ENCODE data around the gene SLC16A3.

DNA sequence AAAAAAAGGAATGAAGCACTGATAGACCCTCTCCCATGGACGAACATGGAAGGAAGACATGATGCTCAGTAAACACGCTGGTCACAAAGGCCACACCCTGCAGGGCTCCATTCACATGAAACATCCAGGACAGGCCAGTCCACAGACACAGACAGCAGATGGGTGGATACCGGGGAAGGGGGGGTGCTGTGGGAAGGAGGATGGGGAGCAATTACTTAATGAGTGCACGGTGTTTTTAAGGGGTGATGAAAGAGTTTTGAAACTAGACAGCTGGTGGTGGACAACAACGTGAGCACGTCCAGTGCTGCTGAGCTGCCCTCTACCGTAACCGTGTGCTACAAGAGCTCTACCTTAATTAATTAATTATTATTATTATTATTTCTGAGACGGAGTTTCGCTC, 6.0 kb upstream of the SLC16A3 start:
- TF ChIP-seq, protein P1, sequence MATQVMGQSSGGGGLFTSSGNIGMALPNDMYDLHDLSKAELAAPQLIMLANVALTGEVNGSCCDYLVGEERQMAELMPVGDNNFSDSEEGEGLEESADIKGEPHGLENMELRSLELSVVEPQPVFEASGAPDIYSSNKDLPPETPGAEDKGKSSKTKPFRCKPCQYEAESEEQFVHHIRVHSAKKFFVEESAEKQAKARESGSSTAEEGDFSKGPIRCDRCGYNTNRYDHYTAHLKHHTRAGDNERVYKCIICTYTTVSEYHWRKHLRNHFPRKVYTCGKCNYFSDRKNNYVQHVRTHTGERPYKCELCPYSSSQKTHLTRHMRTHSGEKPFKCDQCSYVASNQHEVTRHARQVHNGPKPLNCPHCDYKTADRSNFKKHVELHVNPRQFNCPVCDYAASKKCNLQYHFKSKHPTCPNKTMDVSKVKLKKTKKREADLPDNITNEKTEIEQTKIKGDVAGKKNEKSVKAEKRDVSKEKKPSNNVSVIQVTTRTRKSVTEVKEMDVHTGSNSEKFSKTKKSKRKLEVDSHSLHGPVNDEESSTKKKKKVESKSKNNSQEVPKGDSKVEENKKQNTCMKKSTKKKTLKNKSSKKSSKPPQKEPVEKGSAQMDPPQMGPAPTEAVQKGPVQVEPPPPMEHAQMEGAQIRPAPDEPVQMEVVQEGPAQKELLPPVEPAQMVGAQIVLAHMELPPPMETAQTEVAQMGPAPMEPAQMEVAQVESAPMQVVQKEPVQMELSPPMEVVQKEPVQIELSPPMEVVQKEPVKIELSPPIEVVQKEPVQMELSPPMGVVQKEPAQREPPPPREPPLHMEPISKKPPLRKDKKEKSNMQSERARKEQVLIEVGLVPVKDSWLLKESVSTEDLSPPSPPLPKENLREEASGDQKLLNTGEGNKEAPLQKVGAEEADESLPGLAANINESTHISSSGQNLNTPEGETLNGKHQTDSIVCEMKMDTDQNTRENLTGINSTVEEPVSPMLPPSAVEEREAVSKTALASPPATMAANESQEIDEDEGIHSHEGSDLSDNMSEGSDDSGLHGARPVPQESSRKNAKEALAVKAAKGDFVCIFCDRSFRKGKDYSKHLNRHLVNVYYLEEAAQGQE (IDR thresholded peaks at IDR 0.05; ENCODE audit: low read depth, low read length) = no peak
- TF ChIP-seq, protein P2, sequence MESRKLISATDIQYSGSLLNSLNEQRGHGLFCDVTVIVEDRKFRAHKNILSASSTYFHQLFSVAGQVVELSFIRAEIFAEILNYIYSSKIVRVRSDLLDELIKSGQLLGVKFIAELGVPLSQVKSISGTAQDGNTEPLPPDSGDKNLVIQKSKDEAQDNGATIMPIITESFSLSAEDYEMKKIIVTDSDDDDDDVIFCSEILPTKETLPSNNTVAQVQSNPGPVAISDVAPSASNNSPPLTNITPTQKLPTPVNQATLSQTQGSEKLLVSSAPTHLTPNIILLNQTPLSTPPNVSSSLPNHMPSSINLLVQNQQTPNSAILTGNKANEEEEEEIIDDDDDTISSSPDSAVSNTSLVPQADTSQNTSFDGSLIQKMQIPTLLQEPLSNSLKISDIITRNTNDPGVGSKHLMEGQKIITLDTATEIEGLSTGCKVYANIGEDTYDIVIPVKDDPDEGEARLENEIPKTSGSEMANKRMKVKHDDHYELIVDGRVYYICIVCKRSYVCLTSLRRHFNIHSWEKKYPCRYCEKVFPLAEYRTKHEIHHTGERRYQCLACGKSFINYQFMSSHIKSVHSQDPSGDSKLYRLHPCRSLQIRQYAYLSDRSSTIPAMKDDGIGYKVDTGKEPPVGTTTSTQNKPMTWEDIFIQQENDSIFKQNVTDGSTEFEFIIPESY (IDR thresholded peaks at IDR 0.05; ENCODE audit: borderline replicate concordance, low read depth) = no peak
- TF ChIP-seq, protein P3, sequence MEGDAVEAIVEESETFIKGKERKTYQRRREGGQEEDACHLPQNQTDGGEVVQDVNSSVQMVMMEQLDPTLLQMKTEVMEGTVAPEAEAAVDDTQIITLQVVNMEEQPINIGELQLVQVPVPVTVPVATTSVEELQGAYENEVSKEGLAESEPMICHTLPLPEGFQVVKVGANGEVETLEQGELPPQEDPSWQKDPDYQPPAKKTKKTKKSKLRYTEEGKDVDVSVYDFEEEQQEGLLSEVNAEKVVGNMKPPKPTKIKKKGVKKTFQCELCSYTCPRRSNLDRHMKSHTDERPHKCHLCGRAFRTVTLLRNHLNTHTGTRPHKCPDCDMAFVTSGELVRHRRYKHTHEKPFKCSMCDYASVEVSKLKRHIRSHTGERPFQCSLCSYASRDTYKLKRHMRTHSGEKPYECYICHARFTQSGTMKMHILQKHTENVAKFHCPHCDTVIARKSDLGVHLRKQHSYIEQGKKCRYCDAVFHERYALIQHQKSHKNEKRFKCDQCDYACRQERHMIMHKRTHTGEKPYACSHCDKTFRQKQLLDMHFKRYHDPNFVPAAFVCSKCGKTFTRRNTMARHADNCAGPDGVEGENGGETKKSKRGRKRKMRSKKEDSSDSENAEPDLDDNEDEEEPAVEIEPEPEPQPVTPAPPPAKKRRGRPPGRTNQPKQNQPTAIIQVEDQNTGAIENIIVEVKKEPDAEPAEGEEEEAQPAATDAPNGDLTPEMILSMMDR (IDR thresholded peaks at IDR 0.05) = no peak
- TF ChIP-seq EP300 (IDR thresholded peaks at IDR 0.05; ENCODE audit: borderline replicate concordance in 1 of 2, low read depth in 1 of 2, low read length in 1 of 2) (no peak), EZH2phosphoT487 (IDR thresholded peaks at IDR 0.05; ENCODE audit: borderline replicate concordance, low read depth) (no peak), CHD2 (IDR thresholded peaks at IDR 0.05; ENCODE audit: low read length, partially characterized antibody) (no peak), SMC3 (IDR thresholded peaks at IDR 0.05; ENCODE audit: low read depth, low read length) (no peak), RFX5 (IDR thresholded peaks at IDR 0.05; ENCODE audit: low read length) (no peak), FOXM1 (IDR thresholded peaks at IDR 0.05; ENCODE audit: low read depth) (no peak), RAD21 (IDR thresholded peaks at IDR 0.05; ENCODE audit: low read length) (no peak), GABPA (IDR thresholded peaks at IDR 0.05; ENCODE audit: low read depth) (no peak), JUND (IDR thresholded peaks at IDR 0.05) (no peak)
- TF ChIP-seq, protein P4, sequence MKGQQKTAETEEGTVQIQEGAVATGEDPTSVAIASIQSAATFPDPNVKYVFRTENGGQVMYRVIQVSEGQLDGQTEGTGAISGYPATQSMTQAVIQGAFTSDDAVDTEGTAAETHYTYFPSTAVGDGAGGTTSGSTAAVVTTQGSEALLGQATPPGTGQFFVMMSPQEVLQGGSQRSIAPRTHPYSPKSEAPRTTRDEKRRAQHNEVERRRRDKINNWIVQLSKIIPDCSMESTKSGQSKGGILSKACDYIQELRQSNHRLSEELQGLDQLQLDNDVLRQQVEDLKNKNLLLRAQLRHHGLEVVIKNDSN (IDR thresholded peaks at IDR 0.05; ENCODE audit: borderline replicate concordance, low read depth) = no peak
- TF ChIP-seq, protein P5, sequence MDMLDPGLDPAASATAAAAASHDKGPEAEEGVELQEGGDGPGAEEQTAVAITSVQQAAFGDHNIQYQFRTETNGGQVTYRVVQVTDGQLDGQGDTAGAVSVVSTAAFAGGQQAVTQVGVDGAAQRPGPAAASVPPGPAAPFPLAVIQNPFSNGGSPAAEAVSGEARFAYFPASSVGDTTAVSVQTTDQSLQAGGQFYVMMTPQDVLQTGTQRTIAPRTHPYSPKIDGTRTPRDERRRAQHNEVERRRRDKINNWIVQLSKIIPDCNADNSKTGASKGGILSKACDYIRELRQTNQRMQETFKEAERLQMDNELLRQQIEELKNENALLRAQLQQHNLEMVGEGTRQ (IDR thresholded peaks at IDR 0.05; ENCODE audit: borderline replicate concordance, low read depth, low read length) = no peak

Data from SK-N-SH (cell line).